Measurements from ENCODE around the gene STX16.

The STX16 gene

DNA sequence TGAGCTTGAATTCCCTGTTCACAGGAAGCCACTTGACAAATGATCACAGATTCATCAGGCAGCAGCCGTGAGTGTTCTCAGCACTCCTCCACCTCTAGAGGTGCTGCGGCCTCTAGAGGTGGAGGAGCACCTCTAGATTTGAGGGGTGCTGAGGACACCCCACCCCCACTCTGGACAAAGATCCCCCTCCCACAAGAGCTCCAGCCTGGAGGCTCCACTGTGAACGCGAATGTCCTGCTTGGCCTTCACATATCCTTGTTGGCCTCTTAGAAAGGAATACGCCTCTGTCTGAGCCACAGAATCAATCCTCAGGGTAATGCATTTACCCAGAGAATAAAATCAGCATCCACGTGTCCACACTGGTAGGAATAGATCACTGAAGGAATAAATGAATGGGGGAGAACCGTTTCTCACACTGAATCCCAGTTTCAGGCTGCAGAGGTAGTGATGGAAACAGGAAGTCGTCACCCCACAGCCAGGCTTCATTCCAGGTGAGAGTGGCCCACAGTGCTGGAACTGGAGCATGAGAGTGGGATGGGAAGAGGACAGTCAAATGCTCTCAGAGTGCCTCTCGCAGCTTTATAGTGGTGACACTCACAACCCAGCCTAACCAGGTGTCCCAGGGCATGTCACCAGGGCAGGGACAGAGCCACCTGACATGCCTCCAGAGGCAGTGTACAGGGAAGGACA lies 58.1 kb downstream of the STX16 start:
- DNase-seq (ENCODE audit: low read depth in 1 of 2, low spot score in 1 of 2) = no peak

DNA sequence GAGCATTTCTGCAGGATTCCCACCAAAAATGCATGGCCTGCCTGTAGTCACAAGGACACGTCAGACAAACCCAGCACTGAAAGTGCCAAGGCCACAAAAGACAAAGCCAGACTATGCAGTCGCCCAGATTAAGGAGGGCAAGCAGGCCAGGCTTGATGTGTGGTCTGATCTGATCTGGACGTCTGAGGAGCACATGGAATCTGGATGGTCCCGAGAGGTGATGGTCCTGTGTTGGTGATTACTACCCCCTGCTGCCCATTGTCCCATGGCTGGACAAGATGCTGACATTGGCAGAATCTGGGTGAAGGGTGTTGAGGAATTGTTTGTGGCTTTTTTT lies 58.6 kb downstream of the STX16 start:
- no peak for DNase-seq (ENCODE audit: low read depth in 1 of 2, low spot score in 1 of 2)

DNA sequence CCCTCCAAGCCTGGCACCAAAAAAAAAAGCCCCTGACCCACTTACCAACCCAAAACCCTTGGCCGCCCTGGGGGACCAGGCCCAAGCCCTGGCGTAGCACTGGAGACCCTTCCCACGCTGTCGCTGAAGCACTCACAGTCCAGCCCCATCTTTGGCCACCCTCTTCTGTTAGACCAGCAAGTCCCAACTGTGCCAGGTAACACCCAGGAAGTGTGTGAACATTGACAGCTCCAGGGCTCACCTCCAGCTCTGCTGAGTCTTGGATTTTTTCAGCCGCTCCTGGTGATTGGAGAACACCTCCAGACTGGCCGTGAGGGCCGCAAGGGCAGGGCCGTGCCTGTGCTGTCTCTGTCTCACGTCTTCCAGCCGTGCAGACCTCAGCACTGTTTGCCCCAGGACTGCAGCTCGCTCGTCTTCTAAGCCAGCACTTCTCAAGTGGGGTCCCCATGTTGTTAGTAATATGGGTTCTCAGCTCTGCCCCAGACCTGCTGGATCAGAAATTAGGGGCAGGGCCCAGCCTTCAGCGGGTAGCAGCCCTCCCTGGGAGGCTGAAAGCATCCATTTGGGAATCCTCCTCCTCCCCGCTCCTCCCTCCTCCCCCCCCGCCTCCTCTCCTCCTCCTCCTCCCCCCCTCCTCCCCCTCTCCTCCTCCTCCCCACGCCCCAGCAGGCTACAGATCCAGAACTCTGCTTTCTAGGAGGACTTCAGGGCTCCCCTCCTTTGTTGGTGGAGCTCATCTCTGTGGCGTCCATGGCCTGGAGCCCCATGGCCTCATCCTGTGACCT lies 59.6 kb downstream of the STX16 start:
- DNase-seq (ENCODE audit: low read depth in 1 of 2, low spot score in 1 of 2) = no peak

DNA sequence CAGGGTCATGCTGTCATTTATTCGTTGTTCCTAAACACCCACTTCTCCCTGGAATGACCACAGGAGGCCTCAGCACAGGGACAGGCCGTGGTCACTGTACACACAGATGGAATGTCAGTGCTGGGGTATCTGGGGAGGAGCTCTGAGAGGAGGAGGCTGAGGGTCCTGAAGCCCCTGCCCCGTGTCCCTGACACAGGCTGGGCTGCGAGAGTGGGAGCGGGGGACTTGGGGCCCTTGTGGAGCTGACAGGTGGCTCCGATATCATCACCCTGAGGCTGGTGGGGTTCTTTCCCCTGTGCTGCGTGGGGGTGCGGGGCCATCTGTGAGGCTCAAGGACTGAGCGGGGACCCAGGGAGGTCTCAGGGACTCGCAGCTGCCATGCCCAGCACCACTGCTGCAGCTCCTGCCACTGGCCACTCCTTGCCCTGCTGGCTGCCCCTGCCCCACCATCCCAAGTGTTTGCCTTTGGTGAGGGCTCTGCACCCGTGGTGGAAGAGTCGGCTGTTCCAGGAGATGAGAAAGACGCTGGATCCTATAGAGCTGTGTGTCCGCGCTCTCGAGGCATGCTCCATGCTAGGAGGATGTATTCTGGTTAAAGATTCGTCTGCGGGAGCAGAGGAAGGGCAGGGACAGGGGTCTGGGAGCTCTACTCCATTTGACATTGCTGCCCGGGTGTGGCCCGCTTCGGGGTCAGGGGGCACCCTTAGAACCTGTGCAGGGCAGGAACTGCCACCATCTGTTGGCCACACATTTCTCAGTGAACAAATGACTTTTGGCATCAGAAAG lies 60.4 kb downstream of the STX16 start:
- DNase-seq (ENCODE audit: low read depth in 1 of 2, low spot score in 1 of 2) = no peak

DNA sequence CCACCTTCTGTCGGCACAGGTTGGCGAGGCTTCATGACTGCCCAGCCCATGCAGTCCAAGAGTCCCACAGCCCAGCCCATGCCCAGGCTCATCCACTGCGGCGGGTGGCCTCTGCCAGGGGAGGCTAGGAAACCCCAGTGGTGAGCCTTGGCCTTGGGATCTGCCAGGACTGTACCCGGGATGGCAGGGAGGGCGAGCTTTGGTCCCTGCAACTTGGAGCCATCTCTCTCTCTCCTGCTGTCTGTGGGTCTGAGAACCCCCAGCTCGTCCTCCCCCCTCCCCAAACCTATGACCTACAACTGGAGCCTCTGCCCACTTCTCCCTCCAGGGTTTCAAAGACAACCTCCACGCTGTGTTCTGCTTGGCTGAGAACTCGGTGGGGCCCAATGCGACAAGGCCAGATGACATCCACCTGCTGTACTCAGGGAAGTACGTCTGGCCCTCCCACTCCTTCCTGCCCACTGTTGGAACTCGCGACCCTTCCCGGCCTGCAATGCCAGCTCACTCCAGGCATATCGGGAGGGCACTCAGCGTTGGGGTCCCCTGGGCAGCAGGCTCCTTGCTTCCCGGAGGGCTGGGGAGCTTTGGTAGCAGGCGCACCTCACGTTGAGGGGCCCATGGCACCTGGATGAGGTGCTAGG lies 61.2 kb downstream of the STX16 start:
- no peak for DNase-seq (ENCODE audit: low read depth in 1 of 2, low spot score in 1 of 2)

DNA sequence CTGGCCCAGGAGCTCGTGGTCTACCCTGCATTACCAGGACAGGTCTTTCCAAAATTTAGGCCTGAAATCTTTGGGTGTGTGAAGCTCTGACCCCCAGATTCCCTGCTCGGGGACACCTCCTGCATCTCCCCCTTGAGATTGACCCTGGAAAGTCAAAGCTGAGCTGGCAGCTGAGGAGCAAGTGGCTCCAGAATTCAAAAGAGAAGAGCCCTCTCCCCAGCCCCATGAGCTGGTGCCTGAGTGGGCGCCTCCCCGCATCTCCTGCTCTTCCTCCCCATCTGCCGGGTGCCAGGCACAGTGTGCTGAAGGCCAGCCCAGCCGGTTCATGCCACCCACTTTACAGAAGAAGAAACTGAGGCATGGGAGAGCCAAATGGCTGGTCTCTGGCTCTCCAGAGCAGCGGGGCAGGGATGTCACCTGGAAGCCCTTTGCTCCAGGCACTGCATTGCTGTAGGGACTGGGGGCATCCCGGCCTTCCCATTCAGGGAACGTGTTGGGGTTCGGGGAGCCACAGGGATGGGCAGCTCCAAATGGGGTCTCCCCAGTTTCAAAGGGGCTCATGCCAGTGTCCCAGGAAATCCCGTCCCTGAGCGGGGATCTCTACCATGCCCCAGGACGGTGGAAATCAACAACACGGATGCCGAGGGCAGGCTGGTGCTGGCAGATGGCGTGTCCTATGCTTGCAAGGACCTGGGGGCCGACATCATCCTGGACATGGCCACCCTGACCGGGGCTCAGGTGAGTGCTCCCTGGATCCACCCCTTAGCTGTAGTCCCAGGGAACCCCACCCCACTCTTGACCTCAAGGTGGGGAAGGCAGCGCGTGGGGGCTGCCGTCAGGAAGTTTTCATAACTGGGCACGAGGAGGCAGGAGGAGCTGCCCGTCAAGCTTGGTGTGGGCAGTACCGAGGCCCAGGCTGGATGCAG lies 62.0 kb downstream of the STX16 start:
- no peak for DNase-seq (ENCODE audit: low read depth in 1 of 2, low spot score in 1 of 2)

DNA sequence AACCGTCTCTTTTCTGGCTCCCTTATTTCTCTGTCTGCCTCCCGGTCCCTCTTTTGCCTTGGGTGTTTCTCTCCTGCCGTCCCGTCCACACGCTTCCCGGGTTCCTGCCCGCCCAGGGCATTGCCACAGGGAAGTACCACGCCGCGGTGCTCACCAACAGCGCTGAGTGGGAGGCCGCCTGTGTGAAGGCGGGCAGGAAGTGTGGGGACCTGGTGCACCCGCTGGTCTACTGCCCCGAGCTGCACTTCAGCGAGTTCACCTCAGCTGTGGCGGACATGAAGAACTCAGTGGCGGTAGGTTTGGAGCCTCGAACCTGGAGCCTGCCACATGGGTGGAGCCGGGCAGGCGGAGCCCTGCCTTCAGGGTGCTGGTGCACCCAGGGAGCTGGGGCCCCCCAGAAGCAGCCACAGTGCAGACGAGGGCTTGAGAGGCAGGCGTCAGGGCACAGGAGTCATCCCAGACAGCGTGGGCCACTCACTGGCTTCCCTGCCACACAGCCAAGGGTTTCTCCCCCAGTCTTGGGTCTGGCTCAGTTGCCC lies 62.8 kb downstream of the STX16 start:
- no peak for DNase-seq (ENCODE audit: low read depth in 1 of 2, low spot score in 1 of 2)

DNA sequence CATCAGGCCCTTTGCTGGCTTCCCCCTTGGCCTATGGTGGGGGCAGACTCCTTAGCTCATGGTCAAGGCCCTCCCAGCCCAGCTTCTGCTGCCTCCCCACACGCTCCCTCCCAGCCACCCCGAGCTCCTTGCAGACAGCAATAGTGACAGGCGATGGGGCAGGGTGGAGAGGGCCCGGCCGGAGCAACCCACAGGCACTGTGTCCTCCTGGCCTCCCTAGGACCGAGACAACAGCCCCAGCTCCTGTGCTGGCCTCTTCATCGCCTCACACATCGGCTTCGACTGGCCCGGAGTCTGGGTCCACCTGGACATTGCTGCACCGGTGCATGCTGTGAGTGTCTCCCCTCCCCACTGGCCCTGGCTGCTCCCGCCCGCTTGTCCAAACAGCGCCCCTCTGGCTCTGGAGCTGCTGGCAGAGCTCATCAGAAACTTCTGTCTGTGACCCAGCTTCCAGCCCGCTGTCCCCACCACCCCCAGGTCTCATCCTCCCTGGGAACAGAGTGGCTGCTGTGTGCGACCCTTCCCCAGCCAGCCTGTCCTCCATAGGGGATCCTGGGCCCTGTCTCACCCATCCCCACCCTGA lies 63.3 kb downstream of the STX16 start:
- DNase-seq (ENCODE audit: low read depth in 1 of 2, low spot score in 1 of 2) = no peak

DNA sequence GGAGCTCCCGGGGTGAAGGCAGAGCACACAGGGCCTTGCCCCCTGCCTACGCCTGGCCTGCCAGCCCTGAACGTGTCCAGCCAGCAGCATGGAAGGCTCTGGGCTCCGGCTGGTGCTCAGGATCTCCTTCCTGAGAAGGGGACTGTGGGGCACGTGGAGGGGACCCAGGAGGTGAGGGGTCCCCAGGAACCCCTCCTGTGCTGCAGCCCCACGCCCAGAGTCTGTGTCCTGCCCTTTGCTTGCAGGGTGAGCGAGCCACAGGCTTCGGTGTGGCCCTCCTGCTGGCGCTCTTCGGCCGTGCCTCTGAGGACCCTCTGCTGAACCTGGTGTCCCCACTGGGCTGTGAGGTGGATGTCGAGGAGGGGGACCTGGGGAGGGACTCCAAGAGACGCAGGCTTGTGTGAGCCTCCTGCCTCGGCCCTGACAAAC lies 63.9 kb downstream of the STX16 start:
- no peak for DNase-seq (ENCODE audit: low read depth in 1 of 2, low spot score in 1 of 2)

DNA sequence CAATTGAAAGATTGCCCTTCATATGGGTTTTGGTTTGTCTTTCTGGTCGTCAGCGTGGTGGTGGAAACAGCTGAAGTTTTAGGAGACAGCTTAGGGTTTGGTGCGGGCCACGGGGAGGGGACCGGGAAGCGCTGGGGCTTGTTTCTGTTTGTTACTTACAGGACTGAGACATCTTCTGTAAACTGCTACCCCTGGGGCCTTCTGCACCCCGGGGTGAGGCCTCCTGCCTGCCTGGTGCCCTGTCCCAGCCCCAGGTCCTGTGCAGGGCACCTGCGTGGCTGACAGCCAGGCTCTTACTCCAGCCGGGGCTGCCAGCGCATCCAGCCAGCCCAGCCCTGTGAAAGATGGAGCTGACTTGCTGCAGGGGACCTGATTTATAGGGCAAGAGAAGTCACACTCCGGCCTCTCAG lies 64.3 kb downstream of the STX16 start:
- no peak for DNase-seq (ENCODE audit: low read depth in 1 of 2, low spot score in 1 of 2)

DNA sequence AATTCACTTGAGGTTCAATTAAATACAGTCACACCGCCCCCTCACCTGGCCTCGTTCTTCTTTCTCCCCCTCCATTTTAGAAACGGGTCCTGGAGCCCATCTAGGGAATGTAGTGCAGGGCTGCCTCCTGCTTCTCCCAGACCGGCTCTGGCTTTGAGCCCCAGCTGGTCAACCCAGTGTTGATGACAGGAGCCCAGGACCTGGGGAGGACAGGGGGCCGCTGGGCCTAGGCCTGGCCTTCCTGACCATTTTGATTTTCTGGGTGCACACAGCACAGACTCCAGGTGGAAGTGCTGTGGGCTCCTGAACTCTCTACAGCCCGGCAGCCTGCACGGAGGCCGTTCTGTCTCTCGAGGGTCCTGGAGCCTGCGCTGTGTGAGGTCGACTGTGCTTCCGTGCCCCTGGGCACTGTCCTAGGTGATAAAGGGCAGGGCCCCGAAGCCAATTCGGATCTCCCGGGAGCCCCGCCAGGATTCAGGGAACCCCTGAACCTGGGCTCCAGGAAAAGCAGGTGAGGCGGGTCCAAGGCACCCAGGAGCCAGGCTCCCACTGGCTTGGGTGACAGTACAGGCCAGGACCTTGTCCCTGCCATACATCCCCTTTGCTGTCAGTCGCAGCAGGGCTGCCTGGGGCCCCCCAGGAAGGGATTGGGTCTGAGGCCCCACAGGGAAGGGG lies 64.9 kb downstream of the STX16 start:
- no peak for DNase-seq (ENCODE audit: low read depth in 1 of 2, low spot score in 1 of 2)

DNA sequence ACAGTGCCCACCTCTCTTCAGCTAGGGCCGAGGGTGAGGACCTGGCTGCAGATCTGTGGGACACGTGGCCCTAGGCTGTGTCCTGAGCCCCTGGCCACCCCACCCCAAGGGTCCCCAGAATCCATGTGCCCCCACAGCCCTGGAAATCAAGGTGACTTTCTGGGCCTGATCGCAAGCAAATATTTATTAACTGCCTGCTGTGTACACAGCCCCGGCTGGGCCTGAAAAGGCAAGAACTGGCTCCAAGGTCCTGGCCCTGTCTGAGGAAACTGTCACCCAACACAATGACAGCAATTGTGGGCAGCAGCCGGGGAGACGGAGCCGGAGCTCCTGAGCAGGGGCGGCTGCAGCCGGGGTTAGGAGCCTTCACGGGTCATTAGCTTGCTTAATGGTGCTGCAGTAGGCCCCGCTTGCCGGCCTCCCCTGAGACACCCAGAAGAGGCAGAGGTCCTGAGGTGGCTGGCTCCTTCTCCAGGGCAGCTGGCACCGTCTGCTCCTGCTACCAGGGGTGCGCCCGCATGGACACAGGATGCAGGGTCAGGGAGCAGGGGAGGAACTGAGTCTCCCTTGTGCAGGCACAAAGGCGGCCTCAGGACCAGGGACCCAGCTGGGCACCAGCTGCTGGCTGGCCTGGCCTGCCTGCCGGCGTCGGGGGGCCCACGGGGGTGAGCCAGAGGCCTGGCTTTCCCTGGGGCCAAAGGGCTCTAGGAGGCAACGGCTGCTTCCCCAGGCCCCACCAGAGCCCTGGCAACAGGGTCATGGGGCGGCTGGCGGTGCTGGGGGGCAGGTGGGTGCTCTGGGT lies 65.6 kb downstream of the STX16 start:
- DNase-seq (ENCODE audit: low read depth in 1 of 2, low spot score in 1 of 2) = no peak

DNA sequence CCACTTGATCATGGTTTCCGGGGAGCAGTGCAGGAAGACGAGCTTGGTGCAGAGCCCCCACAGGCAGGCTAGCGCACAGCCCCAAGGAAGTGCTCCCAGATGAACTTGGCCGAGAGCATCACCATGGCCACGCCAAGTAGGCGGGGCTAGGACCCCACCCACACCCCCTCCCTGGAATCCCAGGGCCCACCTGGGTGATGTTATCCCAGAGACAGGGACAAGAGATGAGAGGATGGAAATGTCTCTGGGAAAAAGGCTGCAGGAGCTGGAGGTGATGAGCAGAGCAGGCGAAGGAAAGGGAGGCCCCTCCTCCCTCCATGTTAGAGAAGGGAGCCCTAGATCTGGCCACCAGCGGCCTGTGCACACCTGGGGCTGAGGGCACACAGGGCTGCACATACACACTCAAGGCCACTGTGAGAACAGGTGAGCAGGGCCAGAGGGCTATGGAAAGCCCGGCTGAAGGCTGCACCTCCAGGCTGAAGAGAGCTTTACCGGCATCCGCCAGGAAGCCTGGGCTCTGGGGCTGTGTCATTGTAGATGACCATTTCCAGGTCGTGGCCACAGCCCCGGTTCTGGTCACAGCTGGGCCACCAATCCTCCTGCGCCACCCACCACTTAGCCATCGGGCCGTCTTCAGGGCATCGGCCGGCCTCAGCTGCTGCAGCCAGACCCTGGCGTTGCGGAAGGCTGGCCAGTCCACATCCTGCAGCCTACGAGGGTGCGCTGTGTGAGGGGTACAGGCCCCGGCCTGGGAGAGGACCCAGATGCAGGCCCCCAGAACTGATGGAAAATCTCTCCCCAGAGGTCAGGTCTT lies 66.4 kb downstream of the STX16 start:
- no peak for DNase-seq (ENCODE audit: low read depth in 1 of 2, low spot score in 1 of 2)

DNA sequence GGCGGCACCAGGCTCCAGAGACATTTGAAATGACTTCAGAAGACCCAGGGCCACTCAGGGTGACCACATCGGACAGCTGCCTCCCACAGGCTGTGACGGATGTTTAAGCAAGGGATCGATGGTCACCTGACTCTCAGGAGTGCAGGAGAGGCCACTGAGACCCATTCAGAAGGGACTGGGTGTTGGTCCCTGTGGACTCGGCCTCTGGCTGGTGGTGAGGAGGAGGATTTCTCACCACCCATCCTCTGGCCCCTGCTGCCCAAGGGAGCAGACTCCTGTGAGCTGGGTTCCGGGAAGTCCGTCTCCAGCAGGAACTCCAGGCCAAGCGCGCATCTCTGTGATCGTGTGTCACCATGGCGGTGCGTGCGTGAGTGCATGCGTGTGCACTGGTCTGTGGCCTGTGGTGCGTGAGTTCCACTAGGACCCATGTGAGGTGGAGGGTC lies 67.1 kb downstream of the STX16 start:
- DNase-seq (ENCODE audit: low read depth in 1 of 2, low spot score in 1 of 2) = no peak

DNA sequence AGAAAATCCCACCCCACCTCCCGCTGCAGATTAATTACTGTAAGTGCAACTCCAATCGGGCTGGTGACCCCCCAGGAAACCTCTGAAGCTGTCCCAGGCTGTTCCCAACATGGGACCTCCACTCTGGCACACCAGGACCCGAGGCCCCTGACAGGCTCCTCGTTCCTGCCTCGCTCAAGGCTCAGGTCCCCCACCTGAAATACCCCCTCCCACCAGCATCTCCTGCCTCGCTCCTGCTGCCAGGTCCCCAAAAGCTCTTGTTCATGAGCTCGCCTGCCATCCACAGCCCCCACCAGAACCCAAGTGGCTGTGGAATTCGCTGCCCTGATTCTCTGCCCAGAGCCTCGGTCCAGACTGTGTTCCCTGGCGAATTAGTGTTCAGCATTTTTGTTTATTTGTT lies 67.6 kb downstream of the STX16 start:
- no peak for DNase-seq (ENCODE audit: low read depth in 1 of 2, low spot score in 1 of 2)

DNA sequence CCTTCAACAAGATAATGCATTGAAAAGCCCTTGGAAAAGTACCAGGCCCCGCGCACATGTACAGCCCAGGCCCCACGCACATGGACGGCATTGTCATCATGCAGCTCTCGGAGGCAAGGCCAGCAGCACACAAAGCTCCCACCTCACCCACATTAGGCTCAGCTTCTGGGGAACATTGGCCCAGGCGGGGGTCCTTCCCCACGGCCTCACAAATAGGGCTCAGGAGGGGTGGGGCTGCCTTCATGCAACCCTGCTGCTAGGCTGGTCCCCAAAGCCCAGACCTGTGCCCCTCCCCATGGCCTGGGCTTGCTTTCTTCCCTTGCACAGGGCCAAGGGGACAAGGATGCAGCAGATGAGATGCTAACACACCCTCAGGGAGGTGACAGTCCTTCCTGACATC lies 68.2 kb downstream of the STX16 start:
- no peak for DNase-seq (ENCODE audit: low read depth in 1 of 2, low spot score in 1 of 2)

DNA sequence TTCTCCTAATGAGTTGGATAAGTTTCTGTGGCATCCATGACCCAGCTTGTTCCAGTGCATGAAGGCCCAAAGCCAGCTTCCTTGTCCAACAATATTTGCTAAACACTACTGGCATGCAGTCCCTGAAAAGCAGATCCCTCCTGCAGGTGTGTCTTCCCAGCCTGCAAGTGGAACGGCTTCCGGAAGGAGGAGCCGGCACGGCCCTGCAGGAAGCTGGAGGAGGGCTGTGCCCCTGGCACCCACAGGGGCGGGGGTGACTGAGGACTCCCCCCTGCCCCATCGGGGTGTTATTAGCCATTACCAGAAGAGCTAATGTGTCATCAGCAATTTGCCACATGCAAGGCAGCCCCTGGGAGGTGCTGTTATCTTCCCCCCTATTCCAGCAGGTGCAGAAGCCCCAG lies 68.9 kb downstream of the STX16 start:
- no peak for DNase-seq (ENCODE audit: low read depth in 1 of 2, low spot score in 1 of 2)

DNA sequence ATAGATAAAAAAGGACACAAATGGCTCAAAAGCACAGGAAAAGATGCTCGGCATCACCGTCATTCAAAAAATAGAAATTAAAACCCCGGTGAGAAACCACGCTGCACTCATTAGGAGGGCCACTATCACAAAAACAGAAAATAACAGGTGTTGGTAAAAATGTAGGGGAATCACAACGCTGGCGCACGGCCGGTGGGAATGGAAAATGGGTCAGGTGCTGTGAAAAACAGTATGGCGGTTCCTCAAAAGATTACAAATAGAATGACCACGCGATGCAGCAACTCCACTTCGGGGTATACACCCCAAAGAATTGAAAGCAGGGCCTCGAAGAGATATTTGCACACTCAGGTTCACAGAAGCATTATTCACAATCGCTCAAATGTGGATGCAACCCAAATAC lies 69.8 kb downstream of the STX16 start:
- DNase-seq (ENCODE audit: low read depth in 1 of 2, low spot score in 1 of 2) = no peak

Data from stimulated activated CD4-positive, alpha-beta T cell treated with anti-CD3 and anti-CD28 coated beads, Interleukin-15, amount 100 ng/mL, for 1 hour (primary cell).